Upper lobe of left lung (tissue), 6 donors: Measurements from ENCODE around the gene CYP2S1. TPM values are rescaled to one million over a fixed set of nuclear protein-coding genes. Genes with fewer than 3 reads are reported as not detected.

ENCODE experiments used
- total RNA-seq, 6 donors: library from RNA; depleted of rRNA in 4 of 6; stranded (reverse); fragments of >200 nt in 4 of 6; gene quantifications; one replicate each; pipeline versions ENCODE4 v1.1.0 to v1.2.1, GENCODE V29; 2016 to 2021
- donor health status: DM: no; HTN: no; CAD: no; lungs with moderate emphysema.
- donor health status: DM: no; HTN: yes; CAD: no; lungs with severe emphysema.

CYP2S1 gene
- total RNA-seq, 6 donors from 2014 or later, result 5.2 to 40.6 (median 20.1) TPM

Other genes starting within 250 kb of the CYP2S1 start
- 1 to 10 TPM in 1 of 6 donors, under 1 TPM in 1, not detected in 4; 0.34 to 1.8 TPM for gene CYP2B6, start 201.9 kb upstream of the CYP2S1 start, total RNA-seq
- gene CYP2A13, start 104.8 kb upstream of the CYP2S1 start, total RNA-seq, result 1 to 10 TPM in 2 of 6 donors, not detected in 4; 1.3 to 2.8 TPM
- gene CYP2F1, start 78.8 kb upstream of the CYP2S1 start, total RNA-seq, result 10 to 100 TPM in 1 of 6 donors, 1 to 10 TPM in 2, under 1 TPM in 1, not detected in 2; 0.61 to 16.6 (median 2.8) TPM
- gene AXL, start 26.0 kb downstream of the CYP2S1 start, total RNA-seq, result 10 to 100 TPM; 28.4 to 96.9 (median 71.7) TPM
- 100 to 1,000 TPM; 152 to 351 (median 211) TPM for gene HNRNPUL1, start 71.2 kb downstream of the CYP2S1 start, total RNA-seq
- 10 to 100 TPM; 22.0 to 36.7 (median 27.0) TPM for gene CCDC97, start 117.0 kb downstream of the CYP2S1 start, total RNA-seq
- 100 to 1,000 TPM in 2 of 6 donors, 10 to 100 TPM in 4; 28.5 to 138 (median 76.8) TPM for gene TGFB1, start 160.7 kb downstream of the CYP2S1 start, total RNA-seq
- gene B9D2, start 170.9 kb downstream of the CYP2S1 start, total RNA-seq, result 10 to 100 TPM in 3 of 6 donors, 1 to 10 TPM in 2, not detected in 1; 7.0 to 17.2 (median 10.3) TPM
- gene TMEM91, start 183.3 kb downstream of the CYP2S1 start, total RNA-seq, result 10 to 100 TPM; 18.7 to 65.0 (median 29.3) TPM
- gene EXOSC5, start 204.1 kb downstream of the CYP2S1 start, total RNA-seq, result 10 to 100 TPM in 4 of 6 donors, 1 to 10 TPM in 1, under 1 TPM in 1; 0.89 to 18.4 (median 16.0) TPM
- 10 to 100 TPM; 28.4 to 71.7 (median 63.3) TPM for gene BCKDHA, start 204.6 kb downstream of the CYP2S1 start, total RNA-seq
- 10 to 100 TPM; 10.0 to 39.1 (median 23.4) TPM for gene B3GNT8, start 234.2 kb downstream of the CYP2S1 start, total RNA-seq
- gene DMAC2, start 246.7 kb downstream of the CYP2S1 start, total RNA-seq, result 10 to 100 TPM; 28.9 to 63.1 (median 38.3) TPM
- gene ERICH4, start 249.9 kb downstream of the CYP2S1 start, total RNA-seq, result not detected